ENCODE data around the gene E2F1. TPM values are rescaled to one million over a fixed set of nuclear protein-coding genes. Genes with fewer than 3 reads are reported as not detected.

Gene E2F1
- total RNA-seq = 11.2 and 16.1 TPM in 2 replicates

- DNase-seq = peak; percentile 94
Measured at GRCh38 chr20:33686100-33686983, at the start of gene E2F1. Gene E2F1, minus strand, starts transcription at chr20:33686385. Its CDS starts 121 bp downstream, at chr20:33686264.

- peak; percentile 69 for DNase-seq
Measured at GRCh38 chr20:33733654-33734576, 47.7 kb upstream of the E2F1 start.

GRCh38 chr20:33732166-33732970, 46.2 kb upstream of the E2F1 start:
- no peak for DNase-seq

GRCh38 chr20:33731693-33732165, 45.5 kb upstream of the E2F1 start, which contains the start of gene ZNF341:
Gene ZNF341, plus strand, starts transcription at chr20:33731996. Its CDS starts 26 bp downstream, at chr20:33732022.
- peak; percentile 89 for DNase-seq

- no peak for DNase-seq
Measured at GRCh38 chr20:33730946-33731692, 44.9 kb upstream of the E2F1 start.

GRCh38 chr20:33729101-33729500, 42.9 kb upstream of the E2F1 start:
- no peak for DNase-seq

GRCh38 chr20:33728463-33728862, 42.3 kb upstream of the E2F1 start:
- DNase-seq = no peak

GRCh38 chr20:33727806-33728205, 41.6 kb upstream of the E2F1 start:
- no peak for DNase-seq

GRCh38 chr20:33727115-33727479, 40.9 kb upstream of the E2F1 start:
- DNase-seq = no peak

- DNase-seq = no peak
Measured at GRCh38 chr20:33725607-33726264, 39.6 kb upstream of the E2F1 start.

GRCh38 chr20:33724439-33725094, 38.4 kb upstream of the E2F1 start:
- no peak for DNase-seq

GRCh38 chr20:33721391-33722140, 35.4 kb upstream of the E2F1 start:
- DNase-seq = no peak

GRCh38 chr20:33719989-33720709, 34.0 kb upstream of the E2F1 start, which contains the start of gene PXMP4:
Gene PXMP4, minus strand, starts transcription at chr20:33720310. Its CDS starts 103 bp downstream, at chr20:33720207.
- peak; percentile 99 for DNase-seq

GRCh38 chr20:33719277-33719988, 33.2 kb upstream of the E2F1 start:
- no peak for DNase-seq

GRCh38 chr20:33716498-33716897, 30.3 kb upstream of the E2F1 start:
- DNase-seq = no peak

GRCh38 chr20:33713865-33714367, 27.7 kb upstream of the E2F1 start:
- no peak for DNase-seq

- DNase-seq = no peak
Measured at GRCh38 chr20:33711446-33711738, 25.2 kb upstream of the E2F1 start.

Measured in dermis blood vessel endothelial cell (primary cell).